Astrocyte (in vitro differentiated cells and primary cell): ENCODE measurements around the gene FLACC1.

Source experiments
- CTCF ChIP-seq: IDR thresholded peaks from 2 replicates; pipeline ENCODE4 v1.5.1; 2011; ENCODE audit warnings: low read depth, mild to moderate bottlenecking, inconsistent platforms, low read length, moderate library complexity; ENCODE audit not compliant: insufficient read depth
- EZH2 ChIP-seq: IDR thresholded peaks from 2 replicates; pipeline ENCODE4 v1.6.1; 2012; ENCODE audit warnings: mild to moderate bottlenecking, low read length, inconsistent platforms; ENCODE audit not compliant: insufficient read depth

- TF ChIP-seq EZH2, result no peak
- no peak for TF ChIP-seq CTCF
Measured at GRCh38 chr2:201378496-201379397, 21.6 kb upstream of the FLACC1 start.
